Heart left ventricle (tissue), 13 donors: Measurements from ENCODE around the gene PSMG1.

Experiments used
- POLR2A ChIP-seq, 2 donors: fragments of 450-650 bp; IDR thresholded peaks; one replicate each; pipeline ENCODE4 v1.6.1; 2017; ENCODE audit warnings: antibody characterized with exemption in 2 of 2, mild to moderate bottlenecking in 2 of 2, moderate library complexity in 2 of 2
- TF ChIP-seq, protein P1 (sequence below), 12 donors: fragments of 200-600 bp; sonication (generic) in 4 of 12; IDR thresholded peaks; one replicate each; pipeline versions ENCODE4 v1.5.0 to v1.8.0; 2018 to 2022; ENCODE audit warnings: antibody characterized with exemption in 12 of 12, mild to moderate bottlenecking in 5 of 12
- donor health status: ischemic (EF 13 %, LVEDD 7.1; RV severe dilation, severe dysfunction).
- donor health status: DM: no; HTN: yes; CAD: no.
- donor health status: DM: no; HTN: no; CAD: no.
- donor health status: ischemic (EF 25% LVEDD 6.9; RV normal size, moderate dysfunction).
- donor health status: ischemic (EF 25% LVEDD 5.7; RV mildly dilated, moderate dysfunction).
- donor health status: ischemic (EF 35%, LVEDD 5.7; RV mildly dilated, moderate dysfunction).
- donor health status: nonischemic (EF 11% LVEDD 7.7; RV severe dilation, severe dysfunction).
- donor health status: DM: yes; HTN: yes; CAD: no.
- donor health status: PGD.
- donor health status: ischemic (EF 29% LVEDD 5.4; RV normal size, mild dysfunction).
- donor health status: nonischemic (EF 23%, LVEDD 6.1; RV moderate dilation, normal function).

DNA sequence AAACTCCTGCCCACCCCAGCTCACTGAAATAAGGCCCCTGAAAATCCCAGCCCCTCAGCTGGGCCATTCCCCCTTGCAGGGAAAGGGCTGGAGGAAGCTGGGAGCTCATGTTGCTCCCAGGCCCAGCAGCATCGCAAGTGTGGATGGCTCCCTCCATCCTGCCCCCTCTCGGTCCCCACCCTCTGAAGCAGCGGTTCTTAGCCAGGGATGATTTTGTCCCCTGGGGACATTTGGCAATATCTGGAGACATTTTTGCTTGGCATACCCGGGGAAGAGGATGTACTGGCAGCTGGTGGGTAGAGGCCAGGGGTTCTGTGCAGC lies 56.8 kb downstream of the PSMG1 start:
- TF ChIP-seq POLR2A (IDR thresholded peaks at IDR 0.05) = no peak
- TF ChIP-seq, protein P1, sequence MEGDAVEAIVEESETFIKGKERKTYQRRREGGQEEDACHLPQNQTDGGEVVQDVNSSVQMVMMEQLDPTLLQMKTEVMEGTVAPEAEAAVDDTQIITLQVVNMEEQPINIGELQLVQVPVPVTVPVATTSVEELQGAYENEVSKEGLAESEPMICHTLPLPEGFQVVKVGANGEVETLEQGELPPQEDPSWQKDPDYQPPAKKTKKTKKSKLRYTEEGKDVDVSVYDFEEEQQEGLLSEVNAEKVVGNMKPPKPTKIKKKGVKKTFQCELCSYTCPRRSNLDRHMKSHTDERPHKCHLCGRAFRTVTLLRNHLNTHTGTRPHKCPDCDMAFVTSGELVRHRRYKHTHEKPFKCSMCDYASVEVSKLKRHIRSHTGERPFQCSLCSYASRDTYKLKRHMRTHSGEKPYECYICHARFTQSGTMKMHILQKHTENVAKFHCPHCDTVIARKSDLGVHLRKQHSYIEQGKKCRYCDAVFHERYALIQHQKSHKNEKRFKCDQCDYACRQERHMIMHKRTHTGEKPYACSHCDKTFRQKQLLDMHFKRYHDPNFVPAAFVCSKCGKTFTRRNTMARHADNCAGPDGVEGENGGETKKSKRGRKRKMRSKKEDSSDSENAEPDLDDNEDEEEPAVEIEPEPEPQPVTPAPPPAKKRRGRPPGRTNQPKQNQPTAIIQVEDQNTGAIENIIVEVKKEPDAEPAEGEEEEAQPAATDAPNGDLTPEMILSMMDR (IDR thresholded peaks at IDR 0.05) = no peak
